Right cardiac atrium (tissue), 5 donors: ENCODE data around the gene ADORA1. TPM values are rescaled to one million over a fixed set of nuclear protein-coding genes. Genes with fewer than 3 reads are reported as not detected.

Experiments
- ATAC-seq, 2 donors: fragments of 200-7000 bp; cut with Tn5 transposase; one replicate each; pipeline versions ENCODE4 v1.8.0 to v1.9.1; 2020; ENCODE audit warnings: moderate library complexity in 2 of 2, mild to moderate bottlenecking in 1 of 2
- DNase-seq, 3 donors: peaks; one replicate each; pipeline ENCODE4 v3.0.0-alpha.2; 2020
- H3K27ac ChIP-seq: one replicate; pipeline ENCODE4 v1.5.1; 2013; ENCODE audit warnings: mild to moderate bottlenecking, low read length, control low read depth, moderate library complexity
- H3K27me3 ChIP-seq: one replicate; pipeline ENCODE4 v1.6.1; 2013; ENCODE audit not compliant: control insufficient read depth, insufficient read depth
- H3K4me1 ChIP-seq: one replicate; pipeline ENCODE4 v1.6.1; 2013; ENCODE audit warnings: low read length; ENCODE audit not compliant: control insufficient read depth, insufficient read depth
- H3K4me3 ChIP-seq: one replicate; pipeline ENCODE4 v1.5.1; 2013; ENCODE audit warnings: low read length, control low read depth
- H3K9me3 ChIP-seq: one replicate; pipeline ENCODE4 v1.6.1; 2013; ENCODE audit warnings: low read length; ENCODE audit not compliant: control insufficient read depth
- WGBS: extraction: QIAGEN DNeasy Blood & Tissue Kit; methylation state at CpG from one replicate; pipeline ENCODE4 v1.1.7; 2013; 5-methylcytosine and 5-hydroxymethylcytosine counted together
- intact Hi-C, 4 donors: fragments of 100-400 bp; cut with DNase I; formaldehyde crosslinking; loops; one replicate each; pipeline versions ENCODE4 v1.11.0 to v1.14.0; 2022 to 2023
- polyA plus RNA-seq: library from polyadenylated mRNA; stranded (reverse); fragments of 200-250 nt; gene quantifications from one replicate; pipeline ENCODE4 v1.2.3, GENCODE V29; 2013
- total RNA-seq, 4 donors: library from RNA; stranded (reverse); fragmentation: NEBNext Ultra II Directional; extraction: Animal tissue kit (Norgen Biotek cat#: 25700); gene quantifications; one replicate each; pipeline ENCODE4 v1.2.1, GENCODE V29; 2021
- donor health status: healthy with polysubstance abuse.
- donor health status: DM: no; HTN: yes; CAD: no.
- donor health status: DM: no; HTN: no; CAD: no.
- donor health status: DM: no; HTN: yes; CAD: no; lungs with severe emphysema.
- donor health status: DM: yes; HTN: yes; CAD: no.

The ADORA1 gene
- total and polyA plus RNA-seq, 5 donors, result 14.8 to 32.9 (median 23.5) TPM

GRCh38 chr1:203153051-203153988 lies 25.8 kb downstream of the ADORA1 start:
- peaks cover 12% of the 10 kb centered on the region for H3K4me1 ChIP-seq
- ATAC-seq (peak in 1 of 2 donors; percentile 23), DNase-seq (no peak)
- H3K27me3 ChIP-seq, result no peaks in the 10 kb centered on the region
- H3K9me3 ChIP-seq, result no peaks in the 10 kb centered on the region
- H3K4me3 ChIP-seq, result no peak overlapping the region
- 56% methylated on average over 9 of the region's 9 CpGs for WGBS
- no peak overlapping the region for H3K27ac ChIP-seq
- intact Hi-C loops, result no loop called here

GRCh38 chr1:203153989-203154821 lies 26.7 kb downstream of the ADORA1 start:
- Histone ChIP-seq H3K27ac (no peak overlapping the region), H3K4me3 (no peak overlapping the region), H3K27me3 (no peaks in the 10 kb centered on the region), H3K9me3 (no peaks in the 10 kb centered on the region), H3K4me1 (peaks cover 12% of the 10 kb centered on the region)
- intact Hi-C loops, result no loop called here
- ATAC-seq (peak; percentile 7 to 13), DNase-seq (no peak)
- WGBS, result 62% methylated on average over 13 of the region's 13 CpGs

- no peaks in the 10 kb centered on the region for H3K27me3 ChIP-seq
- H3K27ac ChIP-seq, result no peak overlapping the region
- H3K4me3 ChIP-seq, result no peak overlapping the region
- WGBS, result 66% methylated on average over 1 of the region's 1 CpG
- H3K9me3 ChIP-seq, result no peaks in the 10 kb centered on the region
- intact Hi-C loops, result no loop called here
- DNase-seq (no peak), ATAC-seq (no peak)
- peaks cover 9% of the 10 kb centered on the region for H3K4me1 ChIP-seq
Measured at GRCh38 chr1:203156280-203156679, 28.8 kb downstream of the ADORA1 start.

GRCh38 chr1:203158423-203158822 lies 30.9 kb downstream of the ADORA1 start:
- intact Hi-C loops, result no loop called here
- H3K27ac ChIP-seq, result no peak overlapping the region
- 81% methylated on average over 1 of the region's 1 CpG for WGBS
- peaks cover 9% of the 10 kb centered on the region for H3K4me1 ChIP-seq
- H3K9me3 ChIP-seq, result no peaks in the 10 kb centered on the region
- DNase-seq, result no peak
- no peak overlapping the region for H3K4me3 ChIP-seq
- H3K27me3 ChIP-seq, result no peaks in the 10 kb centered on the region
- ATAC-seq, result no peak

DNA sequence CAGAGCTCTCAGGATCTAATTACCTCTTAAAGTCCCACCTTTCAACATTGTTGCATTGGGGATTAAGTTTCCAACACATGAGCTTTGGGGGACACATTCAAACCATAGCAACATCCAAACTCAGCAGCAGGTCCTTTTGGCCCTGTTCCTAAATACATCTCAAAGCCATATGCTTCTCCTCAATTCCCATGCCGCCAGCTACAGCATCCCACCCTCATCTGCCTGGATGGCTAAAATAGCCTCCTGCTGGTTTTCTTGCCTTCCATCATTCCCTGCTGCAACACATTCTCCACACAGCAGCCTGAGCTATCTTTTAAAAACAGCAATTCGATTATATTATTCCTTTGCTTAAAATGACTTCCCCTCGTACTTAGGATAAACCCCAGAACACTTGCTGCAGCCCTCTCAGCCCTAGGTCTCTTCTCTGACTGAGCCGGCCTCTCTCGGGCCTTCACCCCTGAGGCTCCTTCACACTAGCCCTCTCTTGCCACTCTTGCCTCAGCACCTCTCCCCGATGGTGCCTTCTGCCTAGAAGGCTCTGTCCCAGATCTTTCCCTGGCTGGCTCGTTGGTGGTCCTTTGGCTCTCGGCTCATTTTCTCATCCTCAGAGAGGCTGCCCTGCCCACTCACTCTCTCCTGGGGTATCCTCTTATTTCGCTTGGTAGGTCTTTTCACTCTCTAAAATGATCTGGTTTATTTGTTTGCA lies 31.6 kb downstream of the ADORA1 start:
- DNase-seq (no peak), ATAC-seq (no peak)
- intact Hi-C loops, result no loop called here
- Histone ChIP-seq H3K4me1 (peaks cover 6% of the 10 kb centered on the region), H3K9me3 (no peaks in the 10 kb centered on the region), H3K27me3 (no peaks in the 10 kb centered on the region), H3K4me3 (no peak overlapping the region), H3K27ac (no peak overlapping the region)
- WGBS, result 84% methylated on average over 9 of the region's 9 CpGs

- no peak for ATAC-seq
- H3K4me3 ChIP-seq, result no peak overlapping the region
- peaks cover 3% of the 10 kb centered on the region for H3K4me1 ChIP-seq
- intact Hi-C loops, result no loop called here
- WGBS, result 79% methylated on average over 1 of the region's 1 CpG
- no peak for DNase-seq
- no peak overlapping the region for H3K27ac ChIP-seq
- no peaks in the 10 kb centered on the region for H3K9me3 ChIP-seq
- H3K27me3 ChIP-seq, result no peaks in the 10 kb centered on the region
Measured at GRCh38 chr1:203159844-203160243, 32.3 kb downstream of the ADORA1 start.

DNA sequence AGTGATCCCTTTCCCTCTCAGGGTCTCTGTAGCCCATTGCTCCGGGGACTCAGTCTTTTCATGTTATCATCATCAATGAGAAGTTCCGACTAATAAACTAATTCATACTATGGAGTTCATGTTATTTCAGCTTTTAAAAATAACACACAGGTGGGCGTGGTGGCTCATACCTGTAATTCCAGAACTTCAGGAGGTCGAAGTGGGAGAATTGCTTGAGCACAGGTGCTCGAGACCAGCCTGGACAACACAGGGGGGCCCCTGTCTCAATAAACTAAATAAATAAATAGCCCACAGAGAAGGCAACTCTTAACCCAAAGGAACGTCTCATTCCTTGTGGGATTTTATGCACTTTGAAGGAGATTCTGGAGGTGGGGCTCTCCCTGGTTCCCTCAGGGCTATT lies 33.6 kb downstream of the ADORA1 start:
- no peaks in the 10 kb centered on the region for H3K4me1 ChIP-seq
- no peak overlapping the region for H3K4me3 ChIP-seq
- no peak for ATAC-seq
- no peaks in the 10 kb centered on the region for H3K9me3 ChIP-seq
- no peak overlapping the region for H3K27ac ChIP-seq
- 83% methylated on average over 6 of the region's 6 CpGs for WGBS
- no peak for DNase-seq
- no peaks in the 10 kb centered on the region for H3K27me3 ChIP-seq
- intact Hi-C loops, result no loop called here

DNA sequence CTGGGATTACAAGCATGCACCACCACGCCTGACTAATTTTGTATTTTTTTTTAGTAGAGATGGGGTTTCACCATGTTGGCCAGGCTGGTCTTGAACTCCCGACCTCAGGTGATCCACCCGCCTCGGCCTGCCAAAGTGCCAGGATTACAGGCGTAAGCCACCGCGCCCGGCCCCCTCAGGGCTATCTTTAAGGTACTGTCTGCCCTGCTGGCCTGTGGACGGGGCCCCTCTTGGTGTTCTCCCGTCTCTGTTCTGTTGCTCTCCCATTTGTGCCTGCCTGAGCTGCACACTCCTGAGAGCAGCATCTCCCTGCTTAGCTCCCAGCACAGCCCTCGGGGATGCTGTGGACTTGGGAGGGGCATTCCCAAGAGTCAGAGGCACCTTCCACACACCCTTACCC lies 34.2 kb downstream of the ADORA1 start:
- DNase-seq (no peak), ATAC-seq (no peak)
- Histone ChIP-seq H3K27me3 (no peaks in the 10 kb centered on the region), H3K27ac (no peak overlapping the region), H3K4me3 (no peak overlapping the region), H3K9me3 (no peaks in the 10 kb centered on the region), H3K4me1 (no peaks in the 10 kb centered on the region)
- 94% methylated on average over 11 of the region's 11 CpGs for WGBS
- intact Hi-C loops, result no loop called here

- peak in 1 of 2 donors; percentile 7 for ATAC-seq
- no peak overlapping the region for H3K27ac ChIP-seq
- peak in 1 of 3 donors; percentile 4 for DNase-seq
- no peaks in the 10 kb centered on the region for H3K9me3 ChIP-seq
- no peak overlapping the region for H3K4me3 ChIP-seq
- intact Hi-C loops, result no loop called here
- no peaks in the 10 kb centered on the region for H3K27me3 ChIP-seq
- 73% methylated on average over 1 of the region's 1 CpG for WGBS
- no peaks in the 10 kb centered on the region for H3K4me1 ChIP-seq
Measured at GRCh38 chr1:203162403-203162802, 34.9 kb downstream of the ADORA1 start.

DNA sequence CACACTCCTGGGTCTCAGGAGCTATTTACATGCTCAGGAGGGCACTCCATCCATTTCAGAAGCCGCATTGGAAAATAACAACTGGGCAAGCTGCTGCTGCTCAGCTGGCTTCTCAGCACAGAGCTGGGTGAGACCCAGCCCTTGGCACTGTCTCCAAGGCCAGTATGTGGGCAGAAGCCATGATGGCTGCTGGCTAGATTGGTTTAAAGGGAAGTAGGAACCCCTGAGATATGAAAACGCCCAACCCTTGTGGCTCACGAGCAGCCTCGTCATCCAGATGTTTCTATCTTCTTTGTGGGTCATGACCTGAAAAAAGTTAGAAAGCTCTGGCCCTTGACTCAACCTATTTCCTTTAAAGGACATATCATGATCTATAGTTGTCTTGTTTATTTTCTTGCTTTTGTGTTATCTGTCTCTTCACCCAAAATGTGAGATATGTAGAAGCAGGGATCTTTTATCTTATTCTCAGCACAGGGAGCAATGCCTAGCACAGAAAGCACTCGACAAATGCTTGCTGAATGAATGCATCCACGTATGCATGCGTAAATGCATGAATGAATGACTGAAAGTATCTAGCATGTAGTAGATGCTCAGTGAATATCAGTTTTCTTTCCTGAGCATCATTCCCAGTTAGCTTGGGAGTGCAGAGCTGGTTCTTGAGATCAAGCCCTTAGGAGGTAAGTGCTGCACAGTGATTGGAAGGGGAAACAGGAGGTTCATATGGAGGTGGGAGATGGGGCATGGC lies 36.5 kb downstream of the ADORA1 start:
- H3K9me3 ChIP-seq, result no peaks in the 10 kb centered on the region
- no peak for DNase-seq
- intact Hi-C loops, result no loop called here
- no peak for ATAC-seq
- no peak overlapping the region for H3K4me3 ChIP-seq
- no peaks in the 10 kb centered on the region for H3K4me1 ChIP-seq
- H3K27me3 ChIP-seq, result no peaks in the 10 kb centered on the region
- 65% methylated on average over 7 of the region's 7 CpGs for WGBS
- no peak overlapping the region for H3K27ac ChIP-seq
